Left lobe of liver (tissue), 2 donors: ENCODE data around the gene PSMG4. TPM values are rescaled to one million over a fixed set of nuclear protein-coding genes. Genes with fewer than 3 reads are reported as not detected.

ENCODE experiments used
- ATAC-seq: fragments of 200-7000 bp; cut with Tn5 transposase; one replicate; pipeline ENCODE4 v1.9.1; 2020; ENCODE audit warnings: mild to moderate bottlenecking, moderate library complexity
- DNase-seq: peaks from one replicate; pipeline ENCODE4 v3.0.0-alpha.2; 2020; ENCODE audit warnings: low spot score
- total RNA-seq: library from RNA; stranded (reverse); gene quantifications from one replicate; pipeline ENCODE4 v1.2.1, GENCODE V29; 2021
- donor health status: DM: no; HTN: no; CAD: no; lungs with moderate emphysema.
- donor health status: DM: no; HTN: yes; CAD: no.

The PSMG4 gene
- 11.9 TPM for total RNA-seq

GRCh38 chr6:3258720-3259490 is at the start of gene PSMG4:
Gene PSMG4, plus strand, starts transcription at chr6:3258947. Its CDS starts 76 bp downstream, at chr6:3259023.
- ATAC-seq: peak; percentile 95
- peak; percentile 97 for DNase-seq

- ATAC-seq (no peak), DNase-seq (no peak)
Measured at GRCh38 chr6:3209114-3210023, 49.4 kb upstream of the PSMG4 start.

- ATAC-seq (no peak), DNase-seq (no peak)
Measured at GRCh38 chr6:3210024-3210610, 48.6 kb upstream of the PSMG4 start.

- ATAC-seq (no peak), DNase-seq (no peak)
Measured at GRCh38 chr6:3211681-3212080, 47.1 kb upstream of the PSMG4 start.

GRCh38 chr6:3212261-3212660 is 46.5 kb upstream of the PSMG4 start:
- DNase-seq: no peak
- no peak for ATAC-seq

- no peak for ATAC-seq
- DNase-seq: no peak
Measured at GRCh38 chr6:3213334-3213695, 45.4 kb upstream of the PSMG4 start.

- no peak for DNase-seq
- ATAC-seq: no peak
Measured at GRCh38 chr6:3214898-3215297, 43.8 kb upstream of the PSMG4 start.

- ATAC-seq (no peak), DNase-seq (no peak)
Measured at GRCh38 chr6:3217286-3217685, 41.5 kb upstream of the PSMG4 start.

GRCh38 chr6:3218266-3218665 is 40.5 kb upstream of the PSMG4 start:
- DNase-seq (no peak), ATAC-seq (no peak)

- ATAC-seq: no peak
- no peak for DNase-seq
Measured at GRCh38 chr6:3220366-3220765, 38.4 kb upstream of the PSMG4 start.

- no peak for ATAC-seq
- no peak for DNase-seq
Measured at GRCh38 chr6:3221578-3221977, 37.2 kb upstream of the PSMG4 start.

GRCh38 chr6:3222506-3223038 is 36.2 kb upstream of the PSMG4 start:
- DNase-seq: no peak
- no peak for ATAC-seq

- no peak for DNase-seq
- no peak for ATAC-seq
Measured at GRCh38 chr6:3226042-3226441, 32.7 kb upstream of the PSMG4 start.

- ATAC-seq (no peak), DNase-seq (no peak)
Measured at GRCh38 chr6:3226481-3227362, 32.0 kb upstream of the PSMG4 start.

- ATAC-seq: no peak
Measured at GRCh38 chr6:3227363-3228045, 31.2 kb upstream of the PSMG4 start, which contains the start of gene TUBB2B. Gene TUBB2B, minus strand, starts transcription at chr6:3227653. Its CDS starts 110 bp downstream, at chr6:3227543.

GRCh38 chr6:3228046-3228671 is 30.6 kb upstream of the PSMG4 start:
- ATAC-seq: no peak

More at GRCh38 chr6:3227363-3228045, 31.2 kb upstream of the PSMG4 start, which contains the start of gene TUBB2B:
- no peak for DNase-seq

GRCh38 chr6:3228771-3229565 is 29.8 kb upstream of the PSMG4 start:
- no peak for DNase-seq

More at GRCh38 chr6:3228046-3228671, 30.6 kb upstream of the PSMG4 start:
- DNase-seq: no peak

GRCh38 chr6:3229566-3230178 is 29.1 kb upstream of the PSMG4 start:
- DNase-seq (no peak), ATAC-seq (no peak)

More at GRCh38 chr6:3228771-3229565, 29.8 kb upstream of the PSMG4 start:
- ATAC-seq: no peak
